ENCODE data around the gene PDIA5.

Gene PDIA5

DNA sequence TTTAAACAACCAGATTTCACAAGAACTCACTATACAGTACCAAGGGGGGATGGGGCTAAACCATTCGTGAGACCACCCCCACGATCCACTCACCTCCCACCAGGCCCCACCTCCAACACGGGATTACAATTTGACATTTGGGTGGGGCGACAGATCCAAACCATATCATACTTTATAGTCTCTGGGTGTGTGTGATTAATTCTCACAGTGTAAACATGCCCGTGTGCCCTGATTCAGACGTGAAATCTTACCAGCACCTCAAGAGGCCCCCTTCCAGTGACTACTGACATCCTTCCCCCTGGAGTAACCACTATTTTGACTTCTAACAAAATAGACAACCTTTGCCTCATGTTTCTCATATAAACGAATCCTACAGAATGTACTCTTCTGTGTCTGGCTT lies 5.0 kb upstream of the PDIA5 start:
- DNase-seq, result no peak

DNA sequence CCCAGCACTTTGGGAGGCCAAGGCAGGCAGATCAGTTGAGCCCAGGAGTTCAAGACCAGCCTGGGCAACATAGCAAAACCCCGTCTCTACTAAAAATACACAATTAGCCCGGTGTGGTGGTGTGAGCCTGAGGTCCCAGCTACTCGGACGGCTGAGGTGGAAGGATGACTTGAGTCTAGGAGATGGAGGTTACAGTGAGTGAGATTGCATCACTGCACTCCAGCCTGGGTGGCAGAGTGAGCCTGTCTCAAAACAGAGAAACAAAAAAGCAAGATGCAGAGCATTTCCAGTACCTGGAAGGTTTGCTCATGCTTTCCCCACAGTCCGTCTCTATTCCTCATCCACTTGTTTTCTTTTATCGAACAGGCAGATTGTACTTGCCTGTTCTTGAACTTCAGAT lies 3.8 kb upstream of the PDIA5 start:
- H3K27ac ChIP-seq, result no peak overlapping the region
- in situ Hi-C loops (cut with HindIII; ENCODE audit: low pct_ligation_motif_present, low sequenced_read_pairs), result no loop called here
- no peak for DNase-seq
- H3K27me3 ChIP-seq (replicated peaks), result no peaks in the 10 kb centered on the region
- H3K4me3 ChIP-seq (ENCODE audit: low read depth, low read length), result no peak overlapping the region
- TF ChIP-seq, protein P1, sequence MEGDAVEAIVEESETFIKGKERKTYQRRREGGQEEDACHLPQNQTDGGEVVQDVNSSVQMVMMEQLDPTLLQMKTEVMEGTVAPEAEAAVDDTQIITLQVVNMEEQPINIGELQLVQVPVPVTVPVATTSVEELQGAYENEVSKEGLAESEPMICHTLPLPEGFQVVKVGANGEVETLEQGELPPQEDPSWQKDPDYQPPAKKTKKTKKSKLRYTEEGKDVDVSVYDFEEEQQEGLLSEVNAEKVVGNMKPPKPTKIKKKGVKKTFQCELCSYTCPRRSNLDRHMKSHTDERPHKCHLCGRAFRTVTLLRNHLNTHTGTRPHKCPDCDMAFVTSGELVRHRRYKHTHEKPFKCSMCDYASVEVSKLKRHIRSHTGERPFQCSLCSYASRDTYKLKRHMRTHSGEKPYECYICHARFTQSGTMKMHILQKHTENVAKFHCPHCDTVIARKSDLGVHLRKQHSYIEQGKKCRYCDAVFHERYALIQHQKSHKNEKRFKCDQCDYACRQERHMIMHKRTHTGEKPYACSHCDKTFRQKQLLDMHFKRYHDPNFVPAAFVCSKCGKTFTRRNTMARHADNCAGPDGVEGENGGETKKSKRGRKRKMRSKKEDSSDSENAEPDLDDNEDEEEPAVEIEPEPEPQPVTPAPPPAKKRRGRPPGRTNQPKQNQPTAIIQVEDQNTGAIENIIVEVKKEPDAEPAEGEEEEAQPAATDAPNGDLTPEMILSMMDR (IDR thresholded peaks at IDR 0.05; ENCODE audit: low read depth, low read length, missing control alignments), result no peak
- H3K36me3 ChIP-seq (replicated peaks), result no peaks in the 10 kb centered on the region

More for the DNA sequence above, 5.0 kb upstream of the PDIA5 start:
- in situ Hi-C loops (cut with HindIII; ENCODE audit: low pct_ligation_motif_present, low sequenced_read_pairs), result no loop called here
- Histone ChIP-seq H3K36me3 (replicated peaks) (no peaks in the 10 kb centered on the region), H3K27me3 (replicated peaks) (no peaks in the 10 kb centered on the region), H3K27ac (no peak overlapping the region), H3K4me3 (ENCODE audit: low read depth, low read length) (no peak overlapping the region)
- TF ChIP-seq, protein P1 (IDR thresholded peaks at IDR 0.05; ENCODE audit: low read depth, low read length, missing control alignments), result no peak

DNA sequence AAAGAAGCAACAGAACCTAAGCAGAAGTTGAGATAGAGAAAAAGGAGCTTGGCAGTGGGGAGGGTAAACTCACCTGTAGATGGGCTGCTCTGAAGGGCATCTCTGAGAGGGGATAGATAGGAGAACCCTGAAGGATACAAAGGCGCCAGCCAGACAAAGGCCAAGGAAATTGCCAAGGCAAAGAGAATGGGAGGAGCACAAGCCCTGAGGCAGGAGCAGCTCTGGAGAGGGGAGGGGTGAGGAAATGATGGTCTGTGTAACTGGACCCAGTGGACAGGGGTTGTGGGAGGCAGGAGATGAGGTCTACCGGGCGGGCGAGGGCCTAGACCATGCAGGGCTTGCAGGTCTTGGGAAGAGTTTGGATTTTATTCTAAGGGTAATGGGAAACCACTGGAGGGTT lies 2.3 kb upstream of the PDIA5 start:
- Histone ChIP-seq H3K36me3 (replicated peaks) (no peaks in the 10 kb centered on the region), H3K27ac (no peak overlapping the region), H3K4me3 (ENCODE audit: low read depth, low read length) (no peak overlapping the region), H3K27me3 (replicated peaks) (no peaks in the 10 kb centered on the region)
- in situ Hi-C loops (cut with HindIII; ENCODE audit: low pct_ligation_motif_present, low sequenced_read_pairs), result no loop called here
- TF ChIP-seq, protein P1 (IDR thresholded peaks at IDR 0.05; ENCODE audit: low read depth, low read length, missing control alignments), result no peak
- DNase-seq, result no peak

DNA sequence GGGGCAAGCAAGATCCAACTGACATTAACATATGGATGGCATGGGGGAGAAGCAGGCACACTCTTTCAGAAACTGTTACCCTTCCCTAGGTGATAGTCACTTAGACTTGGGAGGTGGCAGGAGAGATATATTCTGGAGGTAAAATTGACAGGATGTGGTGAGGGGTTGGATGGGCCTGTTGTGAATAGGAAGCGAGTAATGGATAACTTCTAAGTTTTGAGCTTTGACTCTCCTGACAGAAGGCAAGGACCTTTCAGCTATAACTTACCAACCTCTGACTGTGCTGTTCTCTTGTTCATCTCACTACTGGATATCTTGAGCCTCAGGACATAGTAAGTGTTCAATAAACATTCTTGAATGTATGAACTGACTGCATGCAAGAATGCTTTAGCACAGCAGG lies 1.9 kb upstream of the PDIA5 start:
- H3K27ac ChIP-seq, result no peak overlapping the region
- H3K27me3 ChIP-seq (replicated peaks), result no peaks in the 10 kb centered on the region
- H3K4me3 ChIP-seq (ENCODE audit: low read depth, low read length), result no peak overlapping the region
- in situ Hi-C loops (cut with HindIII; ENCODE audit: low pct_ligation_motif_present, low sequenced_read_pairs), result no loop called here
- no peak for DNase-seq
- TF ChIP-seq, protein P1 (IDR thresholded peaks at IDR 0.05; ENCODE audit: low read depth, low read length, missing control alignments), result no peak
- H3K36me3 ChIP-seq (replicated peaks), result no peaks in the 10 kb centered on the region

DNA sequence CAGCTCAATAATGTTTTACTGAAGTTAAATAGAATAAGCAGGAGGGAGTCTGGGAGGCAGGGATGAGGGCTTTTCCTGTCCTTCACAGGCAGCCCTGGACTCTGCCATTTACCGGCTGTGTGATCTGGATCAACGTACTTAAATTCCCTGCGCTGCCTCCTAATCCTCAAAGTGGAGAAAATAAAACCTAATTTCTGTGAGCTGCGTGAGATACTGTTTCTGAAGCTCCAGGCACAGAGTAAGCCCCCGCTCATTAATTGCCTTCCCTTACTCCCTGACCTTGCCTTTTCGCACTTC lies 278 bp upstream of the PDIA5 start:
- peak overlapping the region; percentile 69 for H3K27ac ChIP-seq

More for the DNA sequence above, 278 bp upstream of the PDIA5 start:
- peak overlapping the region; percentile 96 for H3K4me3 ChIP-seq (ENCODE audit: low read depth, low read length)
- H3K27me3 ChIP-seq (replicated peaks), result no peaks in the 10 kb centered on the region
- TF ChIP-seq, protein P1 (IDR thresholded peaks at IDR 0.05; ENCODE audit: low read depth, low read length, missing control alignments), result no peak
- H3K36me3 ChIP-seq (replicated peaks), result no peaks in the 10 kb centered on the region
- in situ Hi-C loops (cut with HindIII; ENCODE audit: low pct_ligation_motif_present, low sequenced_read_pairs), result no loop called here
- DNase-seq, result no peak

All from brain microvascular endothelial cell (primary cell).